HG02763 (cell line): ENCODE measurements around the gene PCBP3.
"Not testable (repeated sequence)": the region's sequence is repeated elsewhere in the genome, so short reads cannot be mapped to it uniquely, and the experiment has no call there.

Source experiments
- ATAC-seq: cut with Tn5 transposase; IDR thresholded peaks from one replicate; pipeline ENCODE4 v1.9.1; 2021; ENCODE audit warnings: mild to moderate bottlenecking, moderate library complexity; ENCODE audit not compliant: unreplicated experiment

PCBP3 gene

DNA sequence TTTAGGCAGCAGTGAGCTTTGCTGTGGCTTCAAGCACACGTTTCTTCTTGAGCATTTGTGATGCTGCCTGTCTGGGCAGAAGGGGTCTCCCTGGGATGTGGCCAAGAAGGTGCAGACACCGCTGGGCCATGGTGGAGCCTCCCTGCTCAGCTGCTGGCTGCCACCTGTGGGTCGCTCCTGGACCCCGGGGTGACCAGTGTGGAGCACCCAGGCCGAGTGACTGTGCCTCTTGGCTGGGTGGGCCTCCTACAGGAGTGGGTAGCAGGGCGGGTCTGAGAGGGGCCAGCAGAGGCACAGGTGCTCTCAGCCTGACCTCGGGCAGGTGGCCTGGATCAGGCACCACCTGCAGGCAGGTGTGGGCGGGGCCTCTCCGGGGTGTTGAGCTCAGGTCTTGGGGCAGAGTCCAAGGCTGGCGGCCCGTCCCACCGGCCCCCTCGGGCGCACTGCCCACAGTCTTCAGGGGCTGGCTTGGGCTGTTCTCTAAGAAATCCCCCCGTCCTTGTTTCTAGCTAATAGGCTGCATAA is 296.1 kb downstream of the PCBP3 start:
- ATAC-seq = no peak

DNA sequence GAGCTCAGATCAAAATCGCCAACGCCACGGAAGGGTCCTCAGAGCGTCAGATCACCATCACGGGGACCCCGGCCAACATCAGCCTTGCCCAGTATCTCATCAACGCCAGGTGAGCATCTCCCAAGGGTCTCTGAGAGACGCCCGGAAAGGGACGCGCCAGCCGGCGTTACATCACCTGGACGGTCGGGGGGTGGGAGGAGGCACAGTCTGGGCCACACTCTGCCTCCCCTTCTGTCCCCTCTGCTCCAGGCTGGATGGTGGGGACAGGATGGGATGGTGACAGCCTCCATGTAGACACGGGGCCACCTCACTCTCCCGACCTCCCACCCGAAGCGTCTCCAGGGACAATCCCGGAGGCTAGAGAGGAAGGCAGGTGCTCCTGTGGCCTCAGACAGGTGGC is 296.6 kb downstream of the PCBP3 start:
- ATAC-seq = no peak

DNA sequence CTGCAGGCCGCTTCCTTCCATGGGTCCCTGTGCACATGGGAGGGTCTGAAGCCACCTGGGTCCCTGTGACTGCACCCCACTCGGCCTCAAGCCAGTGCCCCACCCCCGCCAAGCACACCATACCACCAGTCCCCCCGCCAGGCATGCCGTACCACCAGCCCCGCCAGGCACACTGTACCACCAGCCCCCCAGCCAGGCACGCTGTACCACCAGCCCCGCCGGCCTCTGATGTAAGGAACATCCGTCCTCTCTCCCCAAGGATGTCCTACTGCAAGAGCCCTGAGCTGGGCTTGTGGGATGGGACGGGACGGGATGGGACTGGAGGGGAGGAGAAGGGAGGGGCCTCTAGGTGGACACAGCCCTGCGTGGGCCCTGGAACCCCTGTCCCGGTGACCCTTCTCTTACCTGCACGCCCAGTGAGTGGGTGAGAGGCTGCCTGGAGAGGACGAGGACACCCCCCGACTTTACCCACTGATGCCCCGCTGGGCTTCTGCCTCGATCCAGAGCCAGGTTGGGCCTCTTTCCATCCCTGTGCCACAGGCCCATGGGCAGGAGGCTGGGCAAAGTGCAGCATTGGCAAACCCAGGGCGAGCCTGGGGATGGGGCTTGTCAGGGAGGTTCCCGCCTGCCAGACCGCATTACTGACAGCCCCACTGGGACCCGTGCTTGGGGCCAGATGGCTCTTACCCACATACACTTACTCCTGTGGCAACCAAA is 297.3 kb downstream of the PCBP3 start:
- no peak for ATAC-seq

DNA sequence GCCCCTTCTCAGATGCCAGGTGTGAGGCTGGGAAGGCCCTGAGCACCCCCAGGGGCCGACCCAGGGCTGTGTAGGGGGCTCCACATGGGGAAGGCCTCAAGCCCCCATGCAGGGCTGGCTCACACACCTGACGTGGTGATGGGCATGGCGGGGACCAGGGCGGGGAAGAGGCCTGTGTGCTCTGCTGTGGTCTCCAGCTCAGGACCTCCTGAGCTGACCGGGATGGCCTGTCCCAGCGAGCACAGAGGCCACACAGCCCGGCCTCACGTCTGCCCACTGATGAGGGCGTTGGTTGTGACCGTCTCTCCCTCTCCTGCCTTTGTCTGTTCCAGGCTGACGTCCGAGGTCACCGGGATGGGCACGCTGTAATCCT is 297.8 kb downstream of the PCBP3 start:
- no peak for ATAC-seq

DNA sequence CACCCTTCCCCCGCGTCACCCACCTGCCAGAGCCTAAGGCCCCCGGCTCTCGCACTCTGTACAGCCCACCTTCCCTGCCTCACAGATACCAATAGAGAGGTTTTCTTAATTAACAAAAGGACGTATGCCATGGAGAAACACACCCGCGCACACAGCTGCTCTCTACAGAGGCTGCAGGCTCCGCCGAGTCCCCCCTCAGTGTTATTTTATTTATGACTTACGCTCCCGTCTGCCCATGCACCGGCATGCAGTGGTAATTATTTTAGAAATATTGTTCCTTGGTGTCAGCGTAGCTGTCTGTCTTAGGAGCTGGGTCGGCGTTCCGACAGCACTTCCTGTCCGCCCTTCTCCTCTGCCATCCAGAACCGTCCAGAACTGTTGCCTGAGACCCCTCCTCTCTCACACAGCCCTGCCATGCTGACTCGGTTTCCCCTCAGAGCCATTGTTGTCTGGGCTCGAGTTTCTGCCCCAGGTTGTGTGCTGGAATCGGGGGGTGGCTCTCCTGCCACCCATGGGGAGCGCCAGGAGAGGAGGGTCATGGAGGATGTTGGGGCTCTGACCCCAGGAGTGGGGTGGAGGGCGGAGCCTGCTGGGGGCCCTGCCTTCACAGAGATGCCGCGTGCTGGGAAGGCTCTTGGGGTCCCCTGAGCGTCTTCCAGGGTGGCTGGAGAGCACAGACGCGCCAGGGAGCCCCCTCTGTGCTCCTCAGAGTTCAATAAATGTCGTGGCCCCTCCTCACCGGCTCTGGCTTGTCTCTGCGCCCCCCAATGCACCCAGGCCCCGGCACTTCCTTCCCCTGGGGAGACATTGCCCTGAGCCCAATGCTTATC is 298.4 kb downstream of the PCBP3 start:
- no peak for ATAC-seq

- no peak for ATAC-seq
These were observed 299.5 kb downstream of the PCBP3 start for GRCh38 chr21:45942755-45943629.

DNA sequence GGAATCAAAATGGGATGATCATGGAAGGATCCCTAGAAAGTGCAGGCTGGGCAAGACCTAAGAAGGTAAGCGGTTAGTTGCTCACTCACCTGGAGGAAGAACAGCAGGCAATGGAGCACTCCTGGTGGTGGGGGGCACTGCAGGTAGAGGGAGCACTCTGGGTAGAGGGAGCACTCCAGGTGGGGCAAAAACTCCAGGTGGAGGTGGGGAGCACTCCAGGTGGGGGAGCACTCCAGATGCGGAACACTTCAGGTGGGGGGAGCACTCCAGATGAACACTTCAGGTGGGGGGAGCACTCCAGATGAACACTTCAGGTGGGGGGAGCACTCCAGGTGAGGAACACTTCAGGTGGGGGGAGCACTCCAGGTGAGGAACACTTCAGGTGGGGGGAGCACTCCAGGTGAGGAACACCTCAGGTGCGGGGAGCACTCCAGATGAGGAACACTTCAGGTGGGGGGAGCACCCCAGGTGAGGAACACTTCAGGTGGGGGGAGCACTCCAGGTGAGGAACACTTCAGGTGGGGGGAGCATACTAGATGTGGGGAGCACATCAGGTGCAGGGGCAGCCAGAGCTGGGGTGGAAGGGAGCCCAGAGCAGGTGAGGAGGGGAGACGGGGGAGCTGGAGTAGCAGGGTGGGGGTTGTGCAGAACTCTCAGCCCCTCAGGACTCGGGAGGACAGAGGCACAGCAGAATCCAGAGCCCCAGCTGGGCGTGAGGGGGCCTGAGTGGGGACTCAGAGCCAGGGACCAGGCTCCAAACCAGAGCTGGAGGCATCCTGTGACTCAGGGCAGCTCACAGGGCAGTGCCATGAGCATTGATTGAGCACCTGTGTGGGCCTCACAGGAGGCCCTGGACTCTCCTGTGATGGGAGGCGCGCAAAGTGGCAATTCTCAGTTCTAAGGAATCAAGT is 300.4 kb downstream of the PCBP3 start:
- no peak for ATAC-seq

GRCh38 chr21:45944601-45945000 is 301.1 kb downstream of the PCBP3 start:
- no peak for ATAC-seq

GRCh38 chr21:45945066-45945867 is 301.7 kb downstream of the PCBP3 start:
- no peak for ATAC-seq

DNA sequence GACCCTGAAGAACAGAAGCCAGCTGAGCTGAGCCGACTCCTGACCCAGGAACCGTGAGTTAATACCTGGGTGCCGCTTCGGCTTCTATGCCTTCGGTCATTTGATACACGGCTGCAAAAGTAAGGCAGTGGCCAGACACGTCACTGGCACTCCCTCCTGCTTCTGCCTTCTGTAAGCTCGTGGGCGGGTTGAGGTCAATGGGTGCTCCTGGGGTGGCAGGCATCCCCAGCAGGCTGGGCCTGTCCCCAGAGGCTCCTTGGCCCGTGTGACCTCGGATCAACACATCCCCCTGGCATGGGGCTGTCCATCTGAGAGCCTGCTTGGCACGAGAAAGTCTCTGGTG is 302.3 kb downstream of the PCBP3 start:
- ATAC-seq = no peak

DNA sequence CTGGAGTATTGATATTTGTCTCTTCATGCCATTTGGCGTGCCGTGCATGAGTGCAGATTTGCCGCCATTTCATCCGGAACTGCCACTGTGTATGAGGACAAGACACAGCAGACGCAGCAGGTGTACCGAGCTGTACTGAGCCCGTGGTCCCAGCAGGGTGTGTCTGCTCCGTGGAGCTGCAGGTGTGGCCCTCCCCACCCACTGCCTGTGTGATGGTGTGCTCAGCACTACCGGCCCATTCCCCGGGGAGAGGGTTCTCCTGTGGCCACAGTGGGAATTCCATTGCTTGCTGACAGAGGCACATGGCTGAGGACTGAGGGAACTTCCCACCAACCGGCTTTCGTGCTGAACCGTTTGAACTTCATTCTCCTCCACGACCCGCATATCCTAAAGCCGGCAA is 303.8 kb downstream of the PCBP3 start:
- no peak for ATAC-seq

DNA sequence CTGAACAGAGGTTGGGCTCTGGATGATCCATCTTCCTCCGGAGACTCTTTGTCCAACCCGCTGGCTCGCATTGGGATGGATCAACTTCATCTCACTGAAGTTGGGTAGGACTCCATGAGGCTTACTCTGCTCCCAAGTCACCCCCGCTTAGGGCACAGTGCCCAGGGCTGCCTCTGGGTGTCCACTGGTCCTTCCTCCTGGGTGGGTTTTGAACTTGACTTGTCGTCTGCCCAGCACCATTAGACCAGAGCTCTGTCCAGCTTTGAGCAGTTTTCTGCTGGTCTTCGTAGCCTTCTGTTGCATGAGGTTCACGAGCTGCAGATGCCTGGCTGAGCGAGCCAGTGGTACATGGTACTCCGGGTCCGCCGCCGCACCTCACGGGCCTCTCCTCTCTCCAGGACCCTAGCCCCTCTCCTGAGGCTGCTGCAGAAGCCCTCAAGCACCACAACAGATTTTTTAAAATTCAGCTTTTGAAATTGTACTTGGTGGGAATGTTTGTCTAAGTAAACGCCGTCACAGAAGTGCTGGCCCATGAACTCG is 304.3 kb downstream of the PCBP3 start:
- ATAC-seq = no peak

DNA sequence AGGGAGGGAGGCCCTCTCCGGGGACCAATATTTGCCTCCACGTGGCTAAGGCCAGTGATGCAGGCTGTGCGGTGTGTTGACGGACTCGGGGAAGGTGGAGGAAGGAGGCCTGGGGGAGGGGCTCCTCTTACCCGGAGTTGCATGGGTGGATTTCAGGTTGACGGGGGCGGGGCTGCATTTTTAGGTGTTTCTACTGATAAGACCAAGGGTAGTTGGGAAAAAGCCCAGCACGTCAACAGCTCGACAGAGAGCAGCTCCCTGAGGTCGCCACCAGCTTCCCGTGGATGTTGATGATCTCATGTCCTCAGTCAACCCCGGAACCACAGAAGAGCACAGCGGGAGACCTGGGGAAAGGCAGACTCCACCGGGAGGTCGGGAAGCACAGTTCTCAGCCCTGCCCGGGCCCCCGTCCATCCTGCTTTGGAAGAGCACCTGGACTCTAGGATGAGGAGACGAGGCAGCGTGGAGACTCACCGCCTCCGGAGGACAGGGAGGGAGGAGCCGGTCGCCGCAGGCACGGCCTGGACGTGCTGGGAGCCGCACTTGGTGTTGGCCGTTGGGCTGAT is 305.1 kb downstream of the PCBP3 start:
- ATAC-seq = no peak

- ATAC-seq = no peak
These were observed 306.6 kb downstream of the PCBP3 start for GRCh38 chr21:45949928-45950739.

GRCh38 chr21:45950740-45951515 is 307.4 kb downstream of the PCBP3 start:
- ATAC-seq = no peak

DNA sequence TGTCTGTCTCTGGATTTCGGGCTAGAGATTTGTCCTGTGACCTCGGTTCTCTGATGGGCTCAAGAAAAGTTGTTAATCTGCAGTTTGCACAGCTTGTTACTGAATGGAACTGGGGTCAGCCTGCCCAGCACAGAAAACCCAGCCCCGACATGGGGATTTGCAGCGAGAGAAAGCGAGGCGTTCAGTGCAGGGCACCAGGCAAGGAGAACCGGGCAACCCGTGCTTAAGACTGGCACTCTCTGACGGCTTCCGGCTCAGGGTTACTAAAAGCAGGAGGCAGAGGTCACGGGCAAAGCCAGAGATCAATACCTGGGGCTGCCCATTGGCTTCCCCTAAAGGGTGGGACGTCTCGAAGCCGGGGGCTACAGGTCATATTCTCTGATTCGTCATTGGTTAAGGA is 308.2 kb downstream of the PCBP3 start:
- no peak for ATAC-seq

DNA sequence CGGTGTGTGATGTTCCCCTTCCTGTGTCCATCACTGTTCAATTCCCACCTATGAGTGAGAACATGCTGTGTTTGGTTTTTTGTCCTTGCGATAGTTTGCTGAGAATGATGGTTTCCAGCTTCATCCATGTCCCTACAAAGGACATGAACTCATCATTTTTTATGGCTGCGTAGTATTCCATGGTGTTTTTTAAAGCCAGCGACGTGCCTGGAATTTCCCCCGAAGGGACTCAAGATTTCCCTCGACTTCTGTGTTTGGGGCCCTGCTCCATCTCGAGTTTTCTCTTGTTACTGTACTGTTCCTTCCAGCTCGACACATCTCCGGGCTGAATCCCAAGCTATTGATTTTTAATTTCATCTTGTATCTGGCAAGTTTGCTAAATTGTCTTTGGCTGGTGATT is 309.0 kb downstream of the PCBP3 start:
- not testable (repeated sequence) for ATAC-seq
